SJCRH30 (cell line): ENCODE data around the gene MAB21L3. TPM values are rescaled to one million over a fixed set of nuclear protein-coding genes. Genes with fewer than 3 reads are reported as not detected.

ENCODE experiments used
- DNase-seq, 2 experiments: peaks; one replicate each; pipeline ENCODE4 v3.0.0-alpha.2; 2015 to 2020
- H3K27ac ChIP-seq: fragments of 250-450 bp; sonication (Bioruptor Pico); 2 replicates; pipeline ENCODE4 v1.5.1; 2020; ENCODE audit warnings: mild to moderate bottlenecking, moderate library complexity
- H3K27me3 ChIP-seq: fragments of 250-450 bp; sonication (Bioruptor Pico); 2 replicates; pipeline ENCODE4 v1.5.1; 2020; ENCODE audit warnings: mild to moderate bottlenecking, moderate library complexity
- H3K36me3 ChIP-seq: fragments of 250-450 bp; sonication (Bioruptor Pico); 2 replicates; pipeline ENCODE4 v1.5.1; 2020; ENCODE audit warnings: mild to moderate bottlenecking, moderate library complexity
- H3K4me1 ChIP-seq: fragments of 250-450 bp; sonication (Bioruptor Pico); 2 replicates; pipeline ENCODE4 v1.5.1; 2020; ENCODE audit warnings: mild to moderate bottlenecking, moderate library complexity
- H3K4me3 ChIP-seq: fragments of 250-450 bp; sonication (Bioruptor Pico); 2 replicates; pipeline ENCODE4 v1.5.1; 2020; ENCODE audit warnings: mild to moderate bottlenecking, moderate library complexity
- H3K9me3 ChIP-seq: fragments of 250-450 bp; sonication (Bioruptor Pico); replicated peaks from 2 replicates; pipeline ENCODE4 v1.5.1; 2020; ENCODE audit warnings: mild to moderate bottlenecking, moderate library complexity
- total RNA-seq: library from RNA; depleted of rRNA; stranded (reverse); fragments of >200 nt; shearing (Covaris generic); gene quantifications from 2 replicates; pipeline ENCODE4 v1.2.3, GENCODE V29; 2014; rRNA removed

The MAB21L3 gene
- 0.71 and 0.95 TPM in 2 replicates for total RNA-seq

DNA sequence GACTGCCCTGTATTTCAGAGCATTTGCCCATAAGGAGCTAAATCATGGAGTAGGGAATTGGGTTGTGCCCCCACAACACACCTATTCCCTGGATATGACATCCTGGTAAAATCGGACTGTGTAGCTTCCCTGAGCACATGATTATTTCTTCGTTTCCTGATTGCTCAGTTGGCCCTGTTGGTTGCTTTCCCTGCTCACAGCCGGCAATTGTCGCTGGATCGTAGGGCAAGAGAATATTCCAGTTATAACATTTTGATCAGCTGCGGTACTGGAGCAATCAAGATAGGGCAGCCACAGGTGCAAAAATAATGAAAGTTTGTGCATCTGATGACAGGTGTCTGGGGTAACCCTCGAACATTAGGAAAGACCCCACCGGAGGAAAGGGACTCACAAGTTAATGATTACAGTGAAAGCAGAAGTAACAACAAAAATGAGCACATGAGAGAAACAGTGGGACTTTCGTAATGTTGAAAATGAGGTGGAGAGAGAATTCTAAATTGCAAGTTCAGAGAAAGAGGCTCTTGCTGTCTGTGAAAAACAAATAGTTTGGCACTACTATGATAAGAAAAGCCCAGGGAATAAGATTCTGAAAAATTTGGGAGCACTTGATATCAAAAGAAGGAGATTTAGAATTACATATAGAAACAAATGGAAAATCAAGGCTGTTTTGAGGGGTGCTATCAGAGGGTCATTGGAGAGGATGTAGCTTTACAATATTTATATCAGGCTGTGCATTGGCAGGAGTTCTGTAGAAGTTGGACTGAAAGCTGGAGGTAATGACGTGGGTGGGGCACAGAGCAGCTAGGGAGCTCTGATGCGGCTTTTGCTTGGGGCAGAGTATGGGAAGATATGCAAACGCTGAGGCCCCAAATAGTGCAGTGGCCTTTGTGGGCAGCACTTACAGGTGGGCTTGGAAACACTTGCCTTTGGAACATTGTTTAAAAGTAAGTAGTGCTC is at the start of gene MAB21L3:
TSS of gene MAB21L3 (plus strand) at position 833 of the 957 bp plus-strand sequence. CDS start 1,217 bp downstream, outside the sequence.
- Histone ChIP-seq H3K27ac (no peak within 1 kb of the TSS), H3K4me1 (peaks cover 9% of the 10 kb centered on the region), H3K4me3 (no peak within 1 kb of the TSS), H3K9me3 (no peaks in the 10 kb centered on the region), H3K36me3 (no peaks in the 10 kb centered on the region), H3K27me3 (no peaks in the 10 kb centered on the region; the same call in 1 of the 2 replicates)
- no peak for DNase-seq

DNA sequence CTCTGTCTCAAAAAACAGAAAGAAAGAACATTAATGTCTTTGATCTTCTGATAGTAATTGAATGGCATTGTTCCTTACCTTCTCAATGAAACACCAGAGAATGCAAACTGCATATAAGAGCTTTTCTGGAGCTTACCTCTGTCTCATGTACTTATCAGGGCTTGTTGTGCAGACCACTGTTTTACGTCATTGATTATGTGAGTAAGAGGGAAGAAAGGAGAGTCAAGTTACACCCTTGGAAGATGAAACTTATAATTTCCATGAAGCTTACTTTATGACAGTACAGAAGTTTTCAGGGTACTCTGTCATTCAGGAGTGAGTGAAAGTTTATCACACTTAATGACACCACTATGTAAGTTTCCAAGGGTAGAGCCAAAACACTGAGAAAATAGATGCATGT is 49.0 kb upstream of the MAB21L3 start:
- DNase-seq = no peak
- peaks cover 4% of the 10 kb centered on the region; the same call in 1 of the 2 replicates for H3K4me1 ChIP-seq
- no peak overlapping the region for H3K4me3 ChIP-seq
- no peaks in the 10 kb centered on the region for H3K27me3 ChIP-seq
- no peaks in the 10 kb centered on the region; the same call in 1 of the 2 replicates for H3K9me3 ChIP-seq
- no peak overlapping the region for H3K27ac ChIP-seq
- no peaks in the 10 kb centered on the region for H3K36me3 ChIP-seq

DNA sequence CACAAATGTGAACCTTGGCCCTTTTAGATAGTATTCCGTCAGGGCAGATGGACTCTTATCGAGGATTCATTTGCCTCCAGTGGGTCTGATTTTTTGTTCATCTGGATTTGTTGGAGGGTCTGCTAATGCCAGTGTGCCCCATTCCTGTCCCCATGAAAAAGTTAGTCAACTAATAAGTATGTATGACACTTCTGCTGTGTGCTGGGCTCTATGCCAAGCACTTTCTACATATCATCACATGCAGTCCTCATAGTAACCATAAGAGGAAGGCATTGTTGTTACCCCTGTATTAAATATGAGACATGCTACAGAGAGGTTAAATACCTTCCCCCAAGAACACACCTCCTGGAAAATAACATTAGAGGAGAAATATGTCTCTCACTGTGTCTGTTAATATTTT is 46.6 kb upstream of the MAB21L3 start:
- H3K4me3 ChIP-seq = no peak overlapping the region
- no peaks in the 10 kb centered on the region for H3K9me3 ChIP-seq
- no peaks in the 10 kb centered on the region for H3K27me3 ChIP-seq
- H3K27ac ChIP-seq = no peak overlapping the region
- peaks cover 14% of the 10 kb centered on the region; the same call in 1 of the 2 replicates for H3K4me1 ChIP-seq
- no peaks in the 10 kb centered on the region for H3K36me3 ChIP-seq
- DNase-seq = no peak

DNA sequence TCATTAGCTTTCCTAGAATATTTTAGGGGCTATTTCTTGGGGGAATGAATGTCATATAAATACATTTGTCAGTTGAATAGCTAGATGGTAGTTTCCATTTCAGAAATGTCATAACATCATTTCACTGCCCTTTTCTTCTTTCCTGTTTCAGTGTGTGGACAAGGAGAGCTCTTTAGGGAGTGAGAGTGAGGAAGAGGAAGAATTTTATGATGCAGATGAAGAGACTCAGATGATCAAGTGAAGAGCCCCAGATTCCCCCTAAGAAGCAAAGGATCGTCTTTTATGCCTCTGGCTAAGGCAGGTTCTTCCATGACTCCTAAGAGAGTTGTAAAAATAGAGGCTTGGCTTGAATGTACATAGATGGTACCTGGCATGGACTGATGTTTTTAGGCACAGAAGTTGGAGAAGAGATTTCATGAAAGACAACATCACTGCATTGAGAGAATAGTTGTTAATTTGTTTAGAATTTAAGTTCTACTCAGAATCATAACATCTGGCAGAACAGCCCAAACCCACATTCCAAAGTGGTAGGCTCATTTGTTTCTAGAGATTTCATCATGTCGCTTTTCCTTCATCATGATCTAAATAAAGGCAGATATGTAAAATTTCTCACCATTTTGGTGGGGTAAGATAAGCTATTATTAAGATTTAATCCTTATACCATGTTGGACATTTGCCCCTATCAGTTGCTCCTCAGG is 44.2 kb upstream of the MAB21L3 start:
- Histone ChIP-seq H3K36me3 (no peaks in the 10 kb centered on the region), H3K4me3 (no peak overlapping the region), H3K4me1 (peaks cover 14% of the 10 kb centered on the region; the same call in 1 of the 2 replicates), H3K9me3 (no peaks in the 10 kb centered on the region), H3K27ac (peak overlapping the region; percentile 15), H3K27me3 (no peaks in the 10 kb centered on the region)
- no peak for DNase-seq

DNA sequence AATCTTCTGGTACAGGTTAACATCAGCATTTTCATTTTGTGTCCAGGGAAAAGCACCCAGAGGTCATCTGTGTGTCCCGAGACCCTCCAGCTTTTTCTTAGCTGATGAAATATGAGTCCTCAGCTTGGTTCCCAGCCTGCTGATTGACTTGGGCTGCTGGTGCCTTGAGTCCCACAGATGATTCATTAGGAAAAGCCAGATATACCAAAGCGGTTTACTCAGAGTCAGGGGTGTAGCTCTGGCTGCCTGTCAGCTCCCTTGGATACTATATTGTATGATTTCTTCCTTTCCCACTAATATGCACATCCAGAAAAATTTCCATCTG is 43.7 kb upstream of the MAB21L3 start:
- Histone ChIP-seq H3K4me3 (no peak overlapping the region), H3K4me1 (peaks cover 14% of the 10 kb centered on the region; the same call in 1 of the 2 replicates)
- DNase-seq = peak; percentile 59 to 79

DNA sequence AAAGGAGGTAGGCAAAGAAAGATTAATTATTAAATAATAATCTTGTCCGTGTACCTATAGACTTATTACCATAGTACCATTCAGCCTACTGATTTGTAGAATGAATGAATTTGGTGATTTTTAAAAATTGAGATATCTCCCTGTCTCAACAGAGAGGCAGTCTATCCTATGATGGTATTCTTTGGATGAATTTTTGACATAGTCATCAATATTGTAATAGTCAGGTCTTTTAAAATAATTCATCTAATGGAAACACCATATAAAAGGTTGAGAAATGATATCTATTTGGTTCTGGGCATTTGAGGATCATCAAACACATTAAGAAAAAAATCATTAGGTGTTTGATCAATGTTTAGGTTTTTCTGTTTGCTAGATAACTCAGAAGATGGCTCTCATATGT is 35.6 kb upstream of the MAB21L3 start:
- DNase-seq = no peak
- Histone ChIP-seq H3K27me3 (no peaks in the 10 kb centered on the region), H3K9me3 (no peaks in the 10 kb centered on the region)

More for the DNA sequence above, 43.7 kb upstream of the MAB21L3 start:
- peak overlapping the region; percentile 15 for H3K27ac ChIP-seq
- H3K9me3 ChIP-seq = no peaks in the 10 kb centered on the region
- no peaks in the 10 kb centered on the region for H3K36me3 ChIP-seq
- H3K27me3 ChIP-seq = no peaks in the 10 kb centered on the region

DNA sequence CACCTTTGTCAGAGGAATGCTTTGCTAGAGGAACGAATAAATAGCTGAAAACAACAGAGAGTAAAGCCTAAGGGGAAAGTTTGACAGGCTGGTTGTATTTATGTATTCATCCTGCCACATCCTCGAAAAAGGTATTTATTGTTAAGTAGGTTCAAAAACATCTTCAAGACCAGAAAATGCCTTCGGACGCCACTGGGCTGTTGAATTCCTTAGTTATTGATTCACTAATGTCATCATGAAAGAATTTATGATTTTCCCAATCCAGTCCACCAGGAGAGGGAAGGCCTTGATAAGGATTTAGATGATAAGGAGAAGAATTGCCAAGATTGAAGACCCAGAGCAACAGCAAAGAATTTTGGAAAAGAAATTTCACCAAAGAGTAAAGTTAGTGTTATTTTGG is 35.2 kb upstream of the MAB21L3 start:
- no peak for DNase-seq
- Histone ChIP-seq H3K4me3 (no peak overlapping the region), H3K36me3 (no peaks in the 10 kb centered on the region), H3K27ac (no peak overlapping the region), H3K4me1 (no peaks in the 10 kb centered on the region), H3K9me3 (no peaks in the 10 kb centered on the region), H3K27me3 (no peaks in the 10 kb centered on the region)

More for the DNA sequence above, 35.6 kb upstream of the MAB21L3 start:
- no peak overlapping the region for H3K27ac ChIP-seq
- H3K36me3 ChIP-seq = no peaks in the 10 kb centered on the region
- H3K4me3 ChIP-seq = no peak overlapping the region
- no peaks in the 10 kb centered on the region for H3K4me1 ChIP-seq

DNA sequence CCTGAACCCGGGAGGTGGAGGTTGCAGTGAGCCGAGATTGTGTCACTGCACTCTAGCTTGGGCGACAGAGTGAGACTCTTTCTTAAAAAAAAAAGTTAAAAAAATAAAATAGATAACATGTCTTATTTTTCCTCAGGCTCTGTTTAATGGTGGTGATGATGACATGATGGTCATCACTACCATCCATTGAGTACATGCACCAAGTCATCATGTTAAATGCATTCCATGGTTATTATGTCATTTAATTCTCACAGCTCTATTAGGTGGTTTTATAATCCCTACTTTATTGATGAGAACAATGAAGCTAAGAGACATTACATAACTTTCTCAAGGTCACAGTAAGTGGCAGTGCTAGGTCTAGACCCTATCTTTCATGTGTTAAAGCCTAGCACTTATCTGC is 34.4 kb upstream of the MAB21L3 start:
- no peak overlapping the region for H3K4me3 ChIP-seq
- H3K9me3 ChIP-seq = no peaks in the 10 kb centered on the region
- H3K4me1 ChIP-seq = no peaks in the 10 kb centered on the region
- H3K36me3 ChIP-seq = no peaks in the 10 kb centered on the region
- no peaks in the 10 kb centered on the region for H3K27me3 ChIP-seq
- DNase-seq = no peak
- no peak overlapping the region for H3K27ac ChIP-seq

DNA sequence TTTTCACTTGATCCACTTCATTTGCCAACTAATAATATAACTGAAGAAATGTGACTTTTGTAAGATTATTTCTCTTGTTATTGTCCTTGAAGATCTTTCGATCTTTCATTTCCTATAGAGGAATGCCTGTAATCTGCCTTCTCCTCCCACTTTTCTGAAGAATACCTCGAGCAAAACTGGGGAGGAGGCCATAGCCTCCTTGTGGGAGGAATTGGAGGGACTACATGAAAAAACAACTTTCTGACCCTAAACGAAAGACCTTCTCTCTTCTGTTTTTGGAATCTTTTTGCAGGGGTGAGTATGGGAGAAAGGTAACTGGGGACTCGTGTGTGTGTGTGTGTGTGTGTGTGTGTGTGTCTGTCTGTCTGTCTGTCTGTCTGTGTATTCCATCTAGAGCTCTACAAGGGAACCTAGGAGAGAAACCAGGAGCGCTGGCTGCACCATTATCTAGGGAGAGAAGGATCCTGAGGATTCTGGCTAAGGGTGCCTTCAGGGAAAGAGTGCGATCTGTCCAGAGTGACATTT is 32.4 kb upstream of the MAB21L3 start:
- Histone ChIP-seq H3K27me3 (no peaks in the 10 kb centered on the region), H3K4me1 (no peaks in the 10 kb centered on the region), H3K9me3 (no peaks in the 10 kb centered on the region), H3K4me3 (no peak overlapping the region), H3K27ac (no peak overlapping the region), H3K36me3 (no peaks in the 10 kb centered on the region)
- DNase-seq = no peak

DNA sequence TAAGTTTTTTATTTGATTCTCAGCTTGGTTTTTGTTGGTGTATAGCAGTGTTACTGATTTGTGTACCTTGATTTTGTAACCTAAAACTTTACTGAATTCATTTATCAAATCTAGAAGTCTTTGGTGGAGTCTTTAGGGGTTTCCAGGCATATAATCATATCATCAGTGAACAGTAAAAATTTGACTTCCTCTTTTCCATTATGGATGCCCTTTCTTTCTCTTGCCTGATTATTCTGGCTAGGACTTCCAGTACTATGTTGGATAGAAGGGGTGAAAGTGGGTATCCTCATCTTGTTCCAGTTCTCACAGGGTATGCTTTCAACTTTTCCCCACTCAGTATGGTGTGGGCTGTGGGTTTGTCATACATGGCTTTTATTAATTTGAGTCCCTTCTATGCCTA is 23.6 kb upstream of the MAB21L3 start:
- H3K4me1 ChIP-seq = no peaks in the 10 kb centered on the region
- H3K4me3 ChIP-seq = no peak overlapping the region
- H3K9me3 ChIP-seq = no peaks in the 10 kb centered on the region
- no peaks in the 10 kb centered on the region for H3K36me3 ChIP-seq
- H3K27me3 ChIP-seq = no peaks in the 10 kb centered on the region
- no peak overlapping the region for H3K27ac ChIP-seq
- no peak for DNase-seq

DNA sequence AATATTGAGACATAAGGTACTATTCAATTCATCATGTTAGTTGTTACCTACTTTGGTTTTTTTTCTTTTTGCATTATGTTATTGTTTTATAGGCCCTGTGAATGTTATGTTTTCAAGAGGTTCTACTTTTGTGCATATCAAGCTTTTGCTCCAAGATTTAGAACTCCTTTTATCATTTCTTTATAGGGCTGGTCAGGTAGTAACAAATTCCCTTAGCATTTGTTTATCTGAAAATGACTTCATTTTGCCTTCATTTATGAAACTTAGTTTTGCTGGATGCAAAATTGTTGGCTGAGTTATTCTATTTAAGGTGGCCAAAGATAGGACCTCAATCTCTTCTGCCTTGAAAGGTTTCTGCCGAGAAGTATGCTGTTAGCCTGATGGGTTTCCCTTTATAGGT is 21.3 kb upstream of the MAB21L3 start:
- Histone ChIP-seq H3K27me3 (no peaks in the 10 kb centered on the region), H3K9me3 (no peaks in the 10 kb centered on the region), H3K27ac (no peak overlapping the region), H3K36me3 (no peaks in the 10 kb centered on the region), H3K4me3 (no peak overlapping the region), H3K4me1 (no peaks in the 10 kb centered on the region)
- DNase-seq = no peak

DNA sequence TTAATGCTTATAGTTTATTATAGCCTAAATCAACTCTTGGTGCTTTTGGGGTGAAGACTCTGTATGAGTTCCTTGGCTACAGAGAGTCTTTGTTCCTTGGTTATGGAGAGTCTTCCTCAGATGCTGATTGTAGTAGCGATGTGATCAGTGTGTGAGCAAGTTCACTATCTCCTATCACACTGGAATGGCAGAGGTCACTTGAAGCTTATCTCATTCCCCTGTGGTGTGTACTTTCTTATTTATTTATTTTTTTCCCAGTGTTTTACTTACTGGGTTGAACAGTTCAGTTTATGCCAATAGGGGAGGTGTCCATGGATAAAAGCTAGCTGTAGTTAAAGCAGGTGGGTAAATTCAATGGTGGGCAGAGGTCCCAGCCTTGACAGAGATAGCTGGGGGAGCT is 20.1 kb upstream of the MAB21L3 start:
- H3K4me1 ChIP-seq = no peaks in the 10 kb centered on the region
- no peaks in the 10 kb centered on the region for H3K9me3 ChIP-seq
- no peak overlapping the region for H3K27ac ChIP-seq
- no peak for DNase-seq
- no peak overlapping the region for H3K4me3 ChIP-seq
- H3K27me3 ChIP-seq = no peaks in the 10 kb centered on the region
- no peaks in the 10 kb centered on the region for H3K36me3 ChIP-seq

DNA sequence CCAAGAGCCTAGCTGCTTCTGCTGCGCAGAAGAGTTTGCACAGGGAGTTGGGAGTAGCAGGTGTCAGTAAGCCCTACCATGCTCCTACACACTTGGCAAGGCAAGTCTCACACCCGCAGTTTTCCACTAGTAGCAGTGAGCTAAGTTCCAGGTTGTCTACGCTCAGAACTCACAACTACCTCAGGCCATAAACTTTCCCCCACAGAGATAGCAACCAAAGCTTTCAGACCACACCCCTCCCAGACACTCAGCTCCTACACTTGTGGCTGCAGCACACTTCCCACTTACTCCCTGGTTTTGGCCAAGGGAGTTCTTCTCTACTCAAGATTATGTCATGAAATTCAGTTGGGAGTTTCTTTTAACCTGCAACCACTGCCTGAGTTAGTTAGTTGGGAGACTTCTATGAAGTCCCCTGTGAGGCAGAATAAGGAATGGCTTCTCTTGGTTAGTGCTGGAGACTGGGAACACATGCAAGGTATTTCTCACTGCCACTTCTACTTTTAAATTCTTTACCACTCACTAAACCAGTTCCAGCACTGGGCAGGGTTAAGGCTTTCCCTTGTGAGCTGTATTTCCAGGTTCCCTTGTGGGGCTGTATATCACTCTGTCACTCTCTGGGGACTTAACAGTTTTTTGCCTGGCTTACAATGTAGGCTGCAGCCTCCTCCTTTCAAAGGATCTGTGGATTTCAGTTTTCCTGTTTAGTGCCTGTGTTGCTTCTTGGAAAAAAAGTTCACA is 18.3 kb upstream of the MAB21L3 start:
- DNase-seq = no peak
- Histone ChIP-seq H3K27ac (no peak overlapping the region), H3K9me3 (no peaks in the 10 kb centered on the region)

DNA sequence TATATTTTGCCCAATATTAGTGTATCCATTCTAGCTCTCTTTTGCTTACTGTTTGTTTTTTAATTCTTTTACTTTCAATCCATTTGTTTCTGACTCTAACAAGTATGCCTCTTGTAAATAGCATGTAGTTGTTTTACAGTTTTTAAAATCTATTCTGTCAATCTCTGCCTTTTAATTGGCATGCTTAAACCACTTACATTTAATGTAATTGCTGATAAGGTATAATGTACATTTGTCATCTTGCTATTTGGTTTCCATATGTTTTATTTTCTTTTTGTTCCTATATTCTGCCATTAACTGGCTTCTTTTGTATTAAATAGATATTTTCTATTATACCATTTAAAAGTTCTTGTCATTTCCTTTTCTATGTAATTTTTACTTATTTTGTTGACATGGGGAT is 16.2 kb upstream of the MAB21L3 start:
- no peak overlapping the region for H3K4me3 ChIP-seq
- no peaks in the 10 kb centered on the region for H3K9me3 ChIP-seq
- H3K27me3 ChIP-seq = no peaks in the 10 kb centered on the region
- H3K4me1 ChIP-seq = no peaks in the 10 kb centered on the region
- H3K36me3 ChIP-seq = no peaks in the 10 kb centered on the region
- DNase-seq = no peak
- no peak overlapping the region for H3K27ac ChIP-seq

More for the DNA sequence above, 18.3 kb upstream of the MAB21L3 start:
- no peaks in the 10 kb centered on the region for H3K36me3 ChIP-seq
- no peaks in the 10 kb centered on the region for H3K27me3 ChIP-seq
- no peaks in the 10 kb centered on the region for H3K4me1 ChIP-seq
- no peak overlapping the region for H3K4me3 ChIP-seq
